Activated CD4-positive, alpha-beta memory T cell treated with anti-CD3 and anti-CD28 coated beads, Interleukin-2, amount 10 ng/mL, durations not matched to agents 7 days and 5 days (primary cell): ENCODE data around the gene RALGAPA2. TPM values are rescaled to one million over a fixed set of nuclear protein-coding genes. Genes with fewer than 3 reads are reported as not detected.

Experiments
- CTCF ChIA-PET: fragments of 350-600 bp; sonication (Branson Sonifier 250); formaldehyde crosslinking; loops from one replicate; lab custom pipeline; 2021; ENCODE audit warnings: antibody characterized with exemption, inconsistent platforms; lab: Charles Lee
- POLR2A ChIA-PET: fragments of 350-600 bp; sonication (Branson Sonifier 250); formaldehyde crosslinking; loops from one replicate; lab custom pipeline; 2021; ENCODE audit warnings: antibody characterized with exemption; lab: Charles Lee
- DNase-seq: peaks from one replicate; pipeline ENCODE4 v3.0.0-alpha.2; 2020
- H3K27ac Mint-ChIP-seq: one replicate; pipeline ENCODE4 v1.8.0; 2021; ENCODE audit warnings: mild to moderate bottlenecking, mixed read lengths
- H3K27me3 Mint-ChIP-seq: one replicate; pipeline ENCODE4 v1.8.0; 2021; ENCODE audit warnings: mixed read lengths
- H3K36me3 Mint-ChIP-seq: one replicate; pipeline ENCODE4 v1.8.0; 2021; ENCODE audit warnings: low read depth, mixed read lengths
- H3K4me1 Mint-ChIP-seq: one replicate; pipeline ENCODE4 v1.8.0; 2021; ENCODE audit warnings: mixed read lengths
- H3K4me3 Mint-ChIP-seq: one replicate; pipeline ENCODE4 v1.8.0; 2021; ENCODE audit warnings: mild to moderate bottlenecking, mixed read lengths
- H3K9me3 Mint-ChIP-seq: one replicate; pipeline ENCODE4 v1.8.0; 2021; ENCODE audit warnings: mixed read lengths
- total RNA-seq, 2 experiments: library from RNA; stranded (reverse); gene quantifications; one replicate each; pipeline ENCODE4 v1.2.3, GENCODE V29; 2021

The RALGAPA2 gene
- total RNA-seq, 2 experiments from 2014 or later: 16.5 to 20.6 TPM

- Mint-ChIP-seq H3K36me3 (no peaks in the 10 kb centered on the region), H3K27ac (no peak overlapping the region)
Observed at GRCh38 chr20:20567712-20568111, 144.7 kb downstream of the RALGAPA2 start.

GRCh38 chr20:20566516-20566915 is 145.9 kb downstream of the RALGAPA2 start:
- H3K9me3 Mint-ChIP-seq: no peaks in the 10 kb centered on the region
- H3K27ac Mint-ChIP-seq: no peak overlapping the region
- DNase-seq: no peak
- H3K27me3 Mint-ChIP-seq: no peaks in the 10 kb centered on the region
- ChIA-PET CTCF (interaction anchor here (1.4 kb wide), 1 partner anchor 19 kb away, joined by 3 read pairs; no protein-coding TSS in a partner anchor), POLR2A (no interaction called here)
- no peaks in the 10 kb centered on the region for H3K4me1 Mint-ChIP-seq
- no peak overlapping the region for H3K4me3 Mint-ChIP-seq
- H3K36me3 Mint-ChIP-seq: no peaks in the 10 kb centered on the region

More at GRCh38 chr20:20567712-20568111, 144.7 kb downstream of the RALGAPA2 start:
- Mint-ChIP-seq H3K4me1 (no peaks in the 10 kb centered on the region), H3K4me3 (no peak overlapping the region), H3K27me3 (no peaks in the 10 kb centered on the region), H3K9me3 (no peaks in the 10 kb centered on the region)
- CTCF ChIA-PET: interaction anchor here (1.3 kb wide), 1 partner anchor 196 kb away, joined by 3 read pairs; no protein-coding TSS in a partner anchor
- DNase-seq: no peak
- POLR2A ChIA-PET: no interaction called here

GRCh38 chr20:20564279-20564678 is 148.2 kb downstream of the RALGAPA2 start:
- Mint-ChIP-seq H3K27me3 (no peaks in the 10 kb centered on the region), H3K4me1 (no peaks in the 10 kb centered on the region), H3K36me3 (no peaks in the 10 kb centered on the region), H3K27ac (no peak overlapping the region), H3K9me3 (no peaks in the 10 kb centered on the region), H3K4me3 (no peak overlapping the region)
- ChIA-PET CTCF (interaction anchor here (1.1 kb wide), 1 partner anchor 270 kb away, joined by 3 read pairs; no protein-coding TSS in a partner anchor), POLR2A (no interaction called here)
- DNase-seq: no peak

- H3K27ac Mint-ChIP-seq: no peak overlapping the region
- no peak for DNase-seq
- no peaks in the 10 kb centered on the region for H3K36me3 Mint-ChIP-seq
- no peaks in the 10 kb centered on the region for H3K9me3 Mint-ChIP-seq
- H3K4me1 Mint-ChIP-seq: no peaks in the 10 kb centered on the region
- H3K4me3 Mint-ChIP-seq: no peak overlapping the region
- no peaks in the 10 kb centered on the region for H3K27me3 Mint-ChIP-seq
- CTCF ChIA-PET: no interaction called here
- POLR2A ChIA-PET: no interaction called here
Observed at GRCh38 chr20:20562507-20562906, 149.9 kb downstream of the RALGAPA2 start.

GRCh38 chr20:20561841-20562240 is 150.6 kb downstream of the RALGAPA2 start:
- ChIA-PET POLR2A (no interaction called here), CTCF (no interaction called here)
- Mint-ChIP-seq H3K36me3 (no peaks in the 10 kb centered on the region), H3K27me3 (no peaks in the 10 kb centered on the region), H3K9me3 (no peaks in the 10 kb centered on the region), H3K4me1 (no peaks in the 10 kb centered on the region), H3K4me3 (no peak overlapping the region), H3K27ac (no peak overlapping the region)
- no peak for DNase-seq

- ChIA-PET POLR2A (no interaction called here), CTCF (no interaction called here)
- Mint-ChIP-seq H3K36me3 (peaks cover 4% of the 10 kb centered on the region), H3K27me3 (no peaks in the 10 kb centered on the region), H3K4me3 (no peak overlapping the region), H3K9me3 (no peaks in the 10 kb centered on the region), H3K4me1 (no peaks in the 10 kb centered on the region), H3K27ac (no peak overlapping the region)
- DNase-seq: no peak
Observed at GRCh38 chr20:20561172-20561571, 151.3 kb downstream of the RALGAPA2 start.

GRCh38 chr20:20557406-20557805 is 155.0 kb downstream of the RALGAPA2 start:
- H3K9me3 Mint-ChIP-seq: no peaks in the 10 kb centered on the region
- H3K4me3 Mint-ChIP-seq: no peak overlapping the region
- ChIA-PET CTCF (no interaction called here), POLR2A (no interaction called here)
- no peaks in the 10 kb centered on the region for H3K4me1 Mint-ChIP-seq
- peaks cover 9% of the 10 kb centered on the region for H3K36me3 Mint-ChIP-seq
- DNase-seq: no peak
- H3K27me3 Mint-ChIP-seq: no peaks in the 10 kb centered on the region
- H3K27ac Mint-ChIP-seq: no peak overlapping the region

- Mint-ChIP-seq H3K4me1 (no peaks in the 10 kb centered on the region), H3K36me3 (peaks cover 9% of the 10 kb centered on the region), H3K27ac (no peak overlapping the region), H3K27me3 (no peaks in the 10 kb centered on the region), H3K4me3 (no peak overlapping the region), H3K9me3 (no peaks in the 10 kb centered on the region)
- POLR2A ChIA-PET: no interaction called here
- CTCF ChIA-PET: interaction anchor here (1.2 kb wide), 1 partner anchor 37 kb away, joined by 3 read pairs; no protein-coding TSS in a partner anchor
- DNase-seq: no peak
Observed at GRCh38 chr20:20555838-20556237, 156.6 kb downstream of the RALGAPA2 start.

GRCh38 chr20:20554951-20555350 is 157.5 kb downstream of the RALGAPA2 start:
- Mint-ChIP-seq H3K36me3 (peaks cover 9% of the 10 kb centered on the region), H3K4me3 (no peak overlapping the region), H3K27ac (no peak overlapping the region), H3K9me3 (no peaks in the 10 kb centered on the region), H3K27me3 (no peaks in the 10 kb centered on the region), H3K4me1 (no peaks in the 10 kb centered on the region)
- ChIA-PET CTCF (no interaction called here), POLR2A (no interaction called here)
- no peak for DNase-seq

GRCh38 chr20:20553541-20553940 is 158.9 kb downstream of the RALGAPA2 start:
- Mint-ChIP-seq H3K36me3 (peaks cover 9% of the 10 kb centered on the region), H3K9me3 (no peaks in the 10 kb centered on the region), H3K4me3 (no peak overlapping the region), H3K4me1 (no peaks in the 10 kb centered on the region), H3K27me3 (no peaks in the 10 kb centered on the region), H3K27ac (no peak overlapping the region)
- CTCF ChIA-PET: no interaction called here
- no peak for DNase-seq
- POLR2A ChIA-PET: no interaction called here

GRCh38 chr20:20552076-20552475 is 160.4 kb downstream of the RALGAPA2 start:
- Mint-ChIP-seq H3K4me3 (no peak overlapping the region), H3K36me3 (peaks cover 9% of the 10 kb centered on the region), H3K27ac (no peak overlapping the region), H3K27me3 (no peaks in the 10 kb centered on the region), H3K4me1 (peaks cover 10% of the 10 kb centered on the region), H3K9me3 (no peaks in the 10 kb centered on the region)
- CTCF ChIA-PET: no interaction called here
- POLR2A ChIA-PET: no interaction called here
- no peak for DNase-seq

GRCh38 chr20:20551409-20551808 is 161.0 kb downstream of the RALGAPA2 start:
- Mint-ChIP-seq H3K27ac (no peak overlapping the region), H3K36me3 (peaks cover 7% of the 10 kb centered on the region), H3K4me1 (peaks cover 14% of the 10 kb centered on the region), H3K27me3 (no peaks in the 10 kb centered on the region), H3K9me3 (no peaks in the 10 kb centered on the region), H3K4me3 (no peak overlapping the region)
- no peak for DNase-seq
- ChIA-PET CTCF (no interaction called here), POLR2A (no interaction called here)

- DNase-seq: no peak
- Mint-ChIP-seq H3K27ac (no peak overlapping the region), H3K4me3 (no peak overlapping the region), H3K4me1 (peaks cover 14% of the 10 kb centered on the region), H3K27me3 (no peaks in the 10 kb centered on the region), H3K36me3 (peaks cover 3% of the 10 kb centered on the region), H3K9me3 (no peaks in the 10 kb centered on the region)
- CTCF ChIA-PET: no interaction called here
- POLR2A ChIA-PET: no interaction called here
Observed at GRCh38 chr20:20549704-20550103, 162.7 kb downstream of the RALGAPA2 start.

GRCh38 chr20:20549267-20549612 is 163.2 kb downstream of the RALGAPA2 start:
- H3K4me1 Mint-ChIP-seq: peaks cover 14% of the 10 kb centered on the region
- H3K4me3 Mint-ChIP-seq: no peak overlapping the region
- ChIA-PET POLR2A (no interaction called here), CTCF (no interaction called here)
- no peak for DNase-seq
- no peaks in the 10 kb centered on the region for H3K9me3 Mint-ChIP-seq
- H3K36me3 Mint-ChIP-seq: peaks cover 3% of the 10 kb centered on the region
- no peaks in the 10 kb centered on the region for H3K27me3 Mint-ChIP-seq
- H3K27ac Mint-ChIP-seq: no peak overlapping the region
